ENCODE measurements around the gene SORCS3.

SORCS3 gene

DNA sequence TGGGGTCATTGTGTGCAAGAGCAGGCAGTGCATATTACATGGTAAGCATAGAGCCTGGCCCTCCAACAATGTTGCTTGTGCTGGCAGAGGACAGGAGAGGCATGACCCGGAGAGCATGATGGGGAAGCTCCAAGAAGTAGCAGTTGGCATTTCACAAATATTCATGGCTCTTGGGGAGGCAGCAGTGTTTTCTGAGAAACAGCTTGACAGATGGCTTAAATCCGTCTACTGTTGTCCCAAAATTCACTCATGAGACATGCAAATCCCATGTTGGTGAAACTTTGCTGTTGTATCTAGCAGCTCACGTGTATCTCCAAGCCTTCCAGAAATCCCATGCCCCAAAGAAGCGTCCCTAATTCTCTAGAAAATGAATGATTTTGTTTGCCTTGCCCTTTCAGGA, 487.0 kb downstream of the SORCS3 start:
- no peak for DNase-seq

DNA sequence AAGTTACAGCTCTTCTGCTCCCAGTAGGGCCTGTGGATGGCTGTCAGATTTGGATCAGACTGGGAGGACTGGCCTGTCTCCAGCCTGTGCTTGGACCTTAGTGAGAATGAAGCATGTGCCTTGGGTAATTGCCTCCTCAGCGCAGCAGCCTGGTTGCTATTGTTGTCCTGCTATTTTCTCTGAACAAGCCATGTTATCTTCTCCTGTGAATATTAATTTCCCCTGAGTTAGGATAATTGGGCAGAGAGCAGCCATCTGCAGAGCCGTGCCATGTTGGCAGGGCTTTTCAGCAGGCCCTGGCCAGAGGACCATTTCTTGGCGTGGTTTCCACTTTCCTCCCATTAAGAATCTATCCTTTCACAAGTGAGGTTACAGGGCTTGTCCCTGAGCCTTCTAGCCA, 497.3 kb downstream of the SORCS3 start:
- no peak for DNase-seq

GRCh38 chr10:105139363-105139896, 498.3 kb downstream of the SORCS3 start:
- DNase-seq, result no peak

GRCh38 chr10:105140600-105140999, 499.5 kb downstream of the SORCS3 start:
- no peak for DNase-seq

GRCh38 chr10:105145711-105146110, 504.6 kb downstream of the SORCS3 start:
- DNase-seq, result no peak

- no peak for DNase-seq
Measured at GRCh38 chr10:105146436-105146835, 505.3 kb downstream of the SORCS3 start.

- no peak for DNase-seq
Measured at GRCh38 chr10:105148456-105148855, 507.4 kb downstream of the SORCS3 start.

- no peak for DNase-seq
Measured at GRCh38 chr10:105148921-105149320, 507.8 kb downstream of the SORCS3 start.

DNA sequence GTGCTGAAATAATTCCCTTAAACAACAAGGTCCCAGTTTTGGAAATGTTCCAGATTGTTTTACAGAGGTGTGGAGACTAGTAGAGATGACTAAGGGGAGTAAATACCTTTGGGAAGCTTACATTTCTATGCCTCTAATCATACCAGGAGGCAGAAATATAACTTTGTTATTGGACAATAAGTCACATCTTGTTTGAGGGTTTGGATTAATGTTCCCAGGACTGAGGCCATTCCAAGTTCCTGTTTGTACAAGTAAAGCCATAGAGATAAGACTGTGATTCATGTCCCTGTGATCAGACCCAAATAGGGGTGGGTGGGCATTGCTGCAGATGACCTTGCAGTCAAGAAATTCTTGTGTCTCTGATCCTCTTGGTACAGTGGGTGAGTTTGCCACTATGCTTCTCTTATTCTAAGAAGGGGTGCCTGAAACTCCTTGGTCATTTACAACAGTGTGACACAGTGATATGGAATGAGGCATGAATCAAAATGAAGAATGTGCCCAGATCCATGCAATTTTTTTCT, 508.3 kb downstream of the SORCS3 start:
- no peak for DNase-seq

DNA sequence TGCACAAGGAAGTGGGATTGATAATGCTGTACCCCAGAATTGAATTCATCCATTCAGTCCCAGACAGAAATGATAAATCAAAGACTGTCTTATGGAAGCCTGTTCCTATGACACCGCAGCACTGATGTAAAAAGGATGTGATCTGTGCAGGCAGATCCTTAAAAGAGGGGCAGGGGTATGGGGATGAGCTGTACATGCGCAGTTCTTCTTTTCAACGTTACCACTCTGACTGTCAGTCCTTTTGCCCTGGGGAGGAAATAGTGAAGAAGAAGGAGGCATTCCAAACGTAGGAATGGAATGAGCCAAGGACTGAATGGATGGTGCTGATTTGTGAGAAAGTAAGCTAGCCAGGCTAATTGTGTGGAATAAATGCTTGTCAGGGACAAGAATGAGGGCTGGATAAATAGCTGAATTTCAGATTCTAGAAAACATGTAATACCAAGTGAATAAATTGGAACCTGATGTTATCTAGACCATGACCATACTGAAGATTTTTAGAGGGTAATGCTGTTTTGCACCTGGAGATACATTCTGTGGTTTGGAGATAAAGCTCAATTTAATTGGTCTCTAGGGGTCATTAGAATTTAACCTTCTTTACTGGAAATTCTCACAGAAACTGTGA, 509.3 kb downstream of the SORCS3 start:
- DNase-seq, result no peak

DNA sequence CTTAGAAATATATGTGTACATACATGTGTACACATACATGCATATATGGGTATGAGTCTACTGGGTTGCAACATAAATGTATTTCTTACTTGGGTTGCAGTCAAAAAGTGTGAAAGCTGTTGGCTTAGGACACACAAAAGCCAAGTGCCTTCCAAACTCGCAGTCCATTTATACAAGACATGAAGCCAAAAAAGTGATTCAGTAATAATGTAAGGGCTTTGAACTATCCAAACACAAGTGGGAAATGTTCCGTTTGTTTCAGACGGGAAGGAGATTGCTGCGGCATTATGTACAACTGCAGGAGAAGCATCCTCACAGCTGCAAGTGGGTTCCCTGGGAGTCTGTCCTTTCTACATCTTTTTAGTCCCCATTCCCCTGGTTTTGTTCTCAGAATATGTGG, 513.6 kb downstream of the SORCS3 start:
- DNase-seq, result no peak

- DNase-seq, result no peak
Measured at GRCh38 chr10:105159268-105159667, 518.2 kb downstream of the SORCS3 start.

DNA sequence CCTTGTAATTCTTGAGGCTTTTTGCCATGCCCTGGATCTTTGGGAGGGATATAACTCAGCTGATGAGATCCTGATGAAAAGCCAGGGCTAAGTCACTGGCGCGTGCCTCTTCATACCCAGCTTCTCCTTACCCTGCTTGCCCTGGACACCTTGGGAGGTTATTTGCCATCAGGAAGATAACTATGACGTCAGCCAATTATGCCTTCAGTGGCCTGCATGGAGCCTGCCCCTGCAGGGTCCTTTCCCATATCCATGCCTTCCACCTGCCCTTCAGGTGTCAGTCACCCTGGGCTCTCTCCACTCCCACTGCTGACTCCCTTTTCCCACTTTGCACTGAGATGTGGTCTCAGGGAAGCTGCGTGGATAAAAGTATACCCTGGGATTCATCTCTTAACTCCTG, 520.1 kb downstream of the SORCS3 start:
- no peak for DNase-seq

GRCh38 chr10:105161767-105162166, 520.7 kb downstream of the SORCS3 start:
- DNase-seq, result no peak

- DNase-seq, result no peak
Measured at GRCh38 chr10:105170521-105170920, 529.4 kb downstream of the SORCS3 start.

GRCh38 chr10:105171945-105172344, 530.9 kb downstream of the SORCS3 start:
- DNase-seq, result no peak

DNA sequence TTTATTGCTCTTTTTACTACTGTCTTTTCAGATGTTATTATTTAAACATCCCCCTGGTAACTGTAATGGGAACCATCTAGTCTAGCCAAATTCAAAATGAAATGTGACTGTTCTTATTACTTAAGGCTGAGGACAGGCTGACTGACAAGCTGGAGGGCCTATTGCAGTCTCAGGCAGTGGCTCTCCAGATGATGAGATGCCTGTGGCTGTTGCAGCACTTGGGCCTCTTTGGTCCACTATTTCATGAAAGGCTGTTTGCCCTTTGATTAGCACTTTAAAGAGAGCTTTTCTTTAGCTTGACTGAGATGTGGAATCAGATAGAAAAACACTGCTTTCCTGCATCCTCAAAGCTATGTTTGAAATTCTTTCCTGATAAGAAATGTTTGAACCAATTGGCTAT, 540.5 kb downstream of the SORCS3 start:
- no peak for DNase-seq

DNA sequence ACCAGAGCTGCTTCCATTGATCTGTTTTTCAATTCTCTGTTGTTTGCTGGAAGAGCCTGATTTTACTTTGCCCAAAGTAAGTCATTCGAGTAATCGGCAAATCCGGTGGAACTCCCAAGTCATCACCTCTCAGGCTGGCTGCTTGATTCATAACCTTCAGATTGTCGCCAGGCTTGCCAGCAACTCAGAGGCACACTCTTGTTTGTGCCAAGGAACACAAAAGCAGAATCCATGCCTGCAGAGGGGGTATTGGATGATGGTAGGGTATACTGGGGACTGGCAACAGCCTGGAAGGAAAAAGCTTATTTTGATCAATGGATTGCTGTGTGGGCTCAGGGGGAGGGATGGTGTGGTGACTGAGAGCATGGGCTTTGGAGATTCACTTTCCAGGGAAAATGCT, 542.4 kb downstream of the SORCS3 start:
- DNase-seq, result no peak

DNA sequence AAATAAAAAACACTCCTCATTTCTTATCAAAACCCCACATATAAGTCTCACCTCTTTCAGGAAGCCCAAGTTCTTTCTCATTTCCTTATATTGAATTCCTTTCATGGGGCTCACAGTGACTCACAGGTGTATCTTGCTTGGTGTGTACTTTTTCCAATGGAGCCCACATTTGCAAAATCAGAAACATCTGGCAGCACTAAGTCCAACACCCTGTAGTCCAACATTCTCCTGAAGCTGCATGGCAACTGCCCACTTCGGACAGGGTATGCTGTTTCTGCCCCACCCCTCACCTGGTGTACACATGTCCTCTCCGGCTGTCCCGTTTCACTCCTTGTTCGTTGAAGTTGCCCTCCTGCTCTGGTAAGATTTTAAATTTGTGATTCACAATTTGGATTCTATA, 544.1 kb downstream of the SORCS3 start:
- no peak for DNase-seq

DNA sequence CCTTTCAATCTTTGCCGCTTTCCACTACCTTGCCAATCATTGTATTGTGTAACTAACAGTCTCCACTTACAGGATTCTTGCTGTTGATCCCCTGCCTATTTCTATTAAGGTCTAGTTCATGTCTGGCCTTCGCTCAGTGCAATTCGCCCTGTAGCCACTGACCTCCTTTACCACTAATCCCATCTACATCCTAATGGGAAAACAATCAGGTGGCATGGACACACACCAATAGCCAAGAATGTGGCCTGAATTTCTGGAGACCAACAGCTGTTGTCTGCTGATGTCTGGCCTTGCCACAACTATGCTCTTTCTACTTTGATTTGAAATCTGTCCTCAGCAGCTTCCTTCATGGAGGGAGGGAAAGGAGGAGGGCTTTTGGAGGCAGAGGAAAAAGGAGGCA, 546.2 kb downstream of the SORCS3 start:
- no peak for DNase-seq

GRCh38 chr10:105188737-105189462, 547.8 kb downstream of the SORCS3 start:
- DNase-seq, result no peak

GRCh38 chr10:105189463-105189800, 548.3 kb downstream of the SORCS3 start:
- no peak for DNase-seq

GRCh38 chr10:105192146-105192545, 551.1 kb downstream of the SORCS3 start:
- no peak for DNase-seq

GRCh38 chr10:105192861-105193260, 551.8 kb downstream of the SORCS3 start:
- DNase-seq, result no peak

- DNase-seq, result no peak
Measured at GRCh38 chr10:105195831-105196230, 554.7 kb downstream of the SORCS3 start.
